Measurements from ENCODE around the gene HIC1.

The HIC1 gene

GRCh38 chr17:2065949-2066400 lies 11.1 kb downstream of the HIC1 start:
- TF ChIP-seq CTCF (IDR thresholded peaks at IDR 0.05; ENCODE audit: insufficient read depth, low read length, poor library complexity, severe bottlenecking), result no peak
- no peak for TF ChIP-seq EZH2phosphoT487 (conservative IDR thresholded peaks at IDR 0.05; ENCODE audit: low read length)
- Histone ChIP-seq H3K4me3 (ENCODE audit: insufficient read depth, low read length, poor library complexity, severe bottlenecking) (no peak overlapping the region), H3K4me2 (ENCODE audit: low read depth, low read length, poor library complexity, severe bottlenecking) (no peak overlapping the region), H2AFZ (ENCODE audit: low read depth, low read length, severe bottlenecking) (no peak overlapping the region), H3K9me2 (replicated peaks; ENCODE audit: insufficient read depth, low read length) (no peaks in the 10 kb centered on the region), H3F3A (ENCODE audit: insufficient read depth) (no peaks in the 10 kb centered on the region), H3K9ac (ENCODE audit: low read length) (no peak overlapping the region), H4K20me1 (ENCODE audit: low read depth, low read length) (no peaks in the 10 kb centered on the region), H3K9me3 (ENCODE audit: insufficient read depth, low read length) (no peaks in the 10 kb centered on the region), H3K27ac (ENCODE audit: low read depth, low read length) (no peak overlapping the region), H3K27me3 (ENCODE audit: low read length) (no peaks in the 10 kb centered on the region), H3K79me2 (ENCODE audit: insufficient read depth, low read length) (no peaks in the 10 kb centered on the region), H3K36me3 (ENCODE audit: low read length) (no peaks in the 10 kb centered on the region)

DNA sequence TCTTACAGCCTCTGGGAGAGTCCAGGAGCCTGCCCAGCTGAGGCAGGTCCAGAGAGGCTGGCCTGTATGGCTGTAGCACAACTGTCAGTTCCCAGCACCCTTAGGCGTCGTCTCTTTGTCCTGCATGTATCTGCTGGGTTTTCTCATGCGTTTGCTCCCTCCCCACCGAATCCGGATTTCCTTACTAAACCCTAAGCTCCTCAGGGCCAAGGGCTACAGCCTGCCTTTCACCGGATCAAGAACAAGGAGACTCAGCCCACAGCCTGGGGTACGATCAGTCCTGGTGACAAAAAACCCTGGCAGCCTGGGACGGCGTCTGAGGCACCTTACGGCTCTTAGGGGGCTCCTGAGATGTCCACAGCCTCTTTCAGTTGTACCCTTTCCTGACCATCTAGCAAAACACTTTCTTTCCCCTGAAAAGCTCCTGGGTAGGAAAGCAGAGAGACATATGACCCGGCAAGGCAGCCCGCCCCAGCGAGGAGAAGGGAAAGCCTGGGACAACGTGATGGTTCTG lies 12.2 kb downstream of the HIC1 start:
- H3K36me3 ChIP-seq (ENCODE audit: low read length), result no peaks in the 10 kb centered on the region
- no peak overlapping the region for H3K4me2 ChIP-seq (ENCODE audit: low read depth, low read length, poor library complexity, severe bottlenecking)
- no peaks in the 10 kb centered on the region for H4K20me1 ChIP-seq (ENCODE audit: low read depth, low read length)
- H3K27me3 ChIP-seq (ENCODE audit: low read length), result no peaks in the 10 kb centered on the region
- H3K9me3 ChIP-seq (ENCODE audit: insufficient read depth, low read length), result no peaks in the 10 kb centered on the region
- no peaks in the 10 kb centered on the region for H3K79me2 ChIP-seq (ENCODE audit: insufficient read depth, low read length)
- no peaks in the 10 kb centered on the region for H3K9me2 ChIP-seq (replicated peaks; ENCODE audit: insufficient read depth, low read length)
- no peak overlapping the region for H3K4me3 ChIP-seq (ENCODE audit: insufficient read depth, low read length, poor library complexity, severe bottlenecking)
- H3F3A ChIP-seq (ENCODE audit: insufficient read depth), result no peaks in the 10 kb centered on the region
- TF ChIP-seq CTCF (IDR thresholded peaks at IDR 0.05; ENCODE audit: insufficient read depth, low read length, poor library complexity, severe bottlenecking) (no peak), EZH2phosphoT487 (conservative IDR thresholded peaks at IDR 0.05; ENCODE audit: low read length) (no peak)
- no peak overlapping the region for H3K27ac ChIP-seq (ENCODE audit: low read depth, low read length)
- H2AFZ ChIP-seq (ENCODE audit: low read depth, low read length, severe bottlenecking), result no peak overlapping the region
- no peak overlapping the region for H3K9ac ChIP-seq (ENCODE audit: low read length)

GRCh38 chr17:2067608-2068024 lies 12.7 kb downstream of the HIC1 start:
- no peak overlapping the region for H3K27ac ChIP-seq (ENCODE audit: low read depth, low read length)
- TF ChIP-seq EZH2phosphoT487 (conservative IDR thresholded peaks at IDR 0.05; ENCODE audit: low read length) (no peak), CTCF (IDR thresholded peaks at IDR 0.05; ENCODE audit: insufficient read depth, low read length, poor library complexity, severe bottlenecking) (no peak)
- no peaks in the 10 kb centered on the region for H3F3A ChIP-seq (ENCODE audit: insufficient read depth)
- H2AFZ ChIP-seq (ENCODE audit: low read depth, low read length, severe bottlenecking), result no peak overlapping the region
- H3K79me2 ChIP-seq (ENCODE audit: insufficient read depth, low read length), result no peaks in the 10 kb centered on the region
- H3K9me3 ChIP-seq (ENCODE audit: insufficient read depth, low read length), result no peaks in the 10 kb centered on the region
- H3K9me2 ChIP-seq (replicated peaks; ENCODE audit: insufficient read depth, low read length), result no peaks in the 10 kb centered on the region
- no peaks in the 10 kb centered on the region for H3K36me3 ChIP-seq (ENCODE audit: low read length)
- H3K9ac ChIP-seq (ENCODE audit: low read length), result no peak overlapping the region
- no peaks in the 10 kb centered on the region for H4K20me1 ChIP-seq (ENCODE audit: low read depth, low read length)
- H3K4me3 ChIP-seq (ENCODE audit: insufficient read depth, low read length, poor library complexity, severe bottlenecking), result no peak overlapping the region
- H3K27me3 ChIP-seq (ENCODE audit: low read length), result no peaks in the 10 kb centered on the region
- no peak overlapping the region for H3K4me2 ChIP-seq (ENCODE audit: low read depth, low read length, poor library complexity, severe bottlenecking)

Measured in SU-DHL-6 (cell line).